Heart left ventricle (tissue), 13 donors: ENCODE results near the gene PCMT1.

Experiments
- POLR2A ChIP-seq, 2 donors: fragments of 450-650 bp; IDR thresholded peaks; one replicate each; pipeline ENCODE4 v1.6.1; 2017; ENCODE audit warnings: antibody characterized with exemption in 2 of 2, mild to moderate bottlenecking in 2 of 2, moderate library complexity in 2 of 2
- TF ChIP-seq, protein P1 (sequence below), 12 donors: fragments of 200-600 bp; sonication (generic) in 4 of 12; IDR thresholded peaks; one replicate each; pipeline versions ENCODE4 v1.5.0 to v1.8.0; 2018 to 2022; ENCODE audit warnings: antibody characterized with exemption in 12 of 12, mild to moderate bottlenecking in 5 of 12
- donor health status: ischemic (EF 13 %, LVEDD 7.1; RV severe dilation, severe dysfunction).
- donor health status: DM: no; HTN: yes; CAD: no.
- donor health status: DM: no; HTN: no; CAD: no.
- donor health status: ischemic (EF 25% LVEDD 6.9; RV normal size, moderate dysfunction).
- donor health status: ischemic (EF 25% LVEDD 5.7; RV mildly dilated, moderate dysfunction).
- donor health status: ischemic (EF 35%, LVEDD 5.7; RV mildly dilated, moderate dysfunction).
- donor health status: nonischemic (EF 11% LVEDD 7.7; RV severe dilation, severe dysfunction).
- donor health status: DM: yes; HTN: yes; CAD: no.
- donor health status: PGD.
- donor health status: ischemic (EF 29% LVEDD 5.4; RV normal size, mild dysfunction).
- donor health status: nonischemic (EF 23%, LVEDD 6.1; RV moderate dilation, normal function).

DNA sequence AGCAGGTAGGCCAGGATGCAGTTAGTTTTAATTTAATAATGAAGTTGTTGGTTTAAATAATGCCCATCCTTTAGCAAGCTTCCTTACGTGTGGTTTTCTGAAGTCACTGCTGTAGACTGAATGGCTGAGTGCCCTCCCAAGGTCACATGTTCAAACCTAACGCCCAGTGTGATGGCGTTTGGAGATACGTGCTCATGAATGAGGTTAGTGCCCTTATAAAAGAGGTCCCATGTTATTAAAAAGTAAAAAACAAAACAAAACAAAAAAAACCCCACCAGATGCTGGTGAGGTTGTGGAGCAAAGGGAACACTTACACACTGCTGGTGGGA, 98.4 kb downstream of the PCMT1 start:
- TF ChIP-seq, protein P1, sequence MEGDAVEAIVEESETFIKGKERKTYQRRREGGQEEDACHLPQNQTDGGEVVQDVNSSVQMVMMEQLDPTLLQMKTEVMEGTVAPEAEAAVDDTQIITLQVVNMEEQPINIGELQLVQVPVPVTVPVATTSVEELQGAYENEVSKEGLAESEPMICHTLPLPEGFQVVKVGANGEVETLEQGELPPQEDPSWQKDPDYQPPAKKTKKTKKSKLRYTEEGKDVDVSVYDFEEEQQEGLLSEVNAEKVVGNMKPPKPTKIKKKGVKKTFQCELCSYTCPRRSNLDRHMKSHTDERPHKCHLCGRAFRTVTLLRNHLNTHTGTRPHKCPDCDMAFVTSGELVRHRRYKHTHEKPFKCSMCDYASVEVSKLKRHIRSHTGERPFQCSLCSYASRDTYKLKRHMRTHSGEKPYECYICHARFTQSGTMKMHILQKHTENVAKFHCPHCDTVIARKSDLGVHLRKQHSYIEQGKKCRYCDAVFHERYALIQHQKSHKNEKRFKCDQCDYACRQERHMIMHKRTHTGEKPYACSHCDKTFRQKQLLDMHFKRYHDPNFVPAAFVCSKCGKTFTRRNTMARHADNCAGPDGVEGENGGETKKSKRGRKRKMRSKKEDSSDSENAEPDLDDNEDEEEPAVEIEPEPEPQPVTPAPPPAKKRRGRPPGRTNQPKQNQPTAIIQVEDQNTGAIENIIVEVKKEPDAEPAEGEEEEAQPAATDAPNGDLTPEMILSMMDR (IDR thresholded peaks at IDR 0.05): no peak
- TF ChIP-seq POLR2A (IDR thresholded peaks at IDR 0.05): no peak
